ENCODE data around the gene AIG1. TPM values are rescaled to one million over a fixed set of nuclear protein-coding genes. Genes with fewer than 3 reads are reported as not detected.
"Not testable (repeated sequence)": the region's sequence is repeated elsewhere in the genome, so short reads cannot be mapped to it uniquely, and the experiment has no call there.

Gene AIG1
- polyA plus RNA-seq, 5 donors, result 33.9 to 44.8 (median 38.2) TPM

GRCh38 chr6:143264986-143265764, 204.5 kb downstream of the AIG1 start:
- DNase-seq, result no peak

DNA sequence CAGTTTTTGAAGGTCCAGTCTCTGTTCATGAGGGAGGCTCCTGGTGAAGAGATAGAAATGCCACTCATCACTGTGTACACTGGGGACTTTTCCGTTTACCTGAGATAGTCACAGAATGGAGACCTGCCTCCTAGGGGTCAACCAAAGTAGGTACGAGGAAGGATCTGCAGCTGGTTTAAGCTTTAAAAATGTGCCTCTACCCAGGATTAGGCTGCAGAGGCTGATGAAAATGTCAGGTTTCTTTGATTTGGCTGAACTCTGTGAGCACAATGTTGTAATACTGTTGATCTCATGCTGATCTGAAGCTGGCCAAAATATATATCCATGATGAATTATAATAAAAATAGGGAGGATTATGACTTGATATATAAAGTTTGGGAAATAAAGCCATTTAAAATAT, 207.1 kb downstream of the AIG1 start:
- DNase-seq, result no peak

DNA sequence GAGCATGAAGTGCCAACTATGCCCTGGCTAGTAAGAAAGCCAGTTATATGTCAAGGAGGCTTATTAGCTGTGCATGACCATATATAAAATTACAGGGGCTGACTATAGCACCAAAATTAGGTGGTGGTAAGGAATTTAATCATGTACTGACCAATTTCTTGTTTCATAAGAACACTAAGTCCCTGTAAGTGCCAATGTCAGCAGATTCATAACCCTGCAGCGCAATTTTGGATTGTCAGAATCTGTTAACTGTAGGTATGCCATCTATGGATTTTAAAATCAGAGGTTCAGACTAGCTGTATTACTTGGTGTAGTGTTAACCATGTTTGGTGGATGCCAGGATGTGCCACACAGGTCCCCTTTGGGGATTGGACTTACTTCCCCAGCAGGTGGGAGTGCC, 207.8 kb downstream of the AIG1 start:
- DNase-seq, result no peak

GRCh38 chr6:143270026-143270425, 209.3 kb downstream of the AIG1 start:
- DNase-seq, result no peak

GRCh38 chr6:143271024-143271423, 210.3 kb downstream of the AIG1 start:
- peak; percentile 62 to 66 for DNase-seq

DNA sequence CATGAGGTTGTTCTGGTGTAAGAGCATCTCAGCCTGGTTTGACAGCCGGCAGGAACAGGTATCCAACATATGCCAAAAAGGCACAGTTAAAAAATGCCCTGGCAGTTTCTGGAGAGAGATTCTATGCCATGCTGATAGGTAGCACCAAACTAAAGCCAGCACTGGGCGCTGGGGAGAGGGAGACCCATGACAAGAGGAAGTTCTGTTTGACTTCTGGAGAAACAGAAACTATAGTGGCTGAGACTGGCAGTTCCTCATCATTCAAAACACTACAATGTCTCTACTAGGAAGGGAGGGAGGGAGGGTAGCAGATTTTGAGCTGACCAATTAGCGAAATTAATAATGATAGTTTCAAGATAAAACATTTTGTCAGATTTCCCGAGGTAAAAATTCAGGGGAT, 215.7 kb downstream of the AIG1 start:
- no peak for DNase-seq

GRCh38 chr6:143279385-143279784, 218.7 kb downstream of the AIG1 start:
- no peak for DNase-seq

- no peak for DNase-seq
These were observed 223.4 kb downstream of the AIG1 start for GRCh38 chr6:143283887-143284645.

GRCh38 chr6:143286251-143286795, 225.6 kb downstream of the AIG1 start:
- no peak for DNase-seq

- no peak for DNase-seq
These were observed 228.2 kb downstream of the AIG1 start for GRCh38 chr6:143288923-143289322.

- no peak for DNase-seq
These were observed 229.5 kb downstream of the AIG1 start for GRCh38 chr6:143290206-143290605.

DNA sequence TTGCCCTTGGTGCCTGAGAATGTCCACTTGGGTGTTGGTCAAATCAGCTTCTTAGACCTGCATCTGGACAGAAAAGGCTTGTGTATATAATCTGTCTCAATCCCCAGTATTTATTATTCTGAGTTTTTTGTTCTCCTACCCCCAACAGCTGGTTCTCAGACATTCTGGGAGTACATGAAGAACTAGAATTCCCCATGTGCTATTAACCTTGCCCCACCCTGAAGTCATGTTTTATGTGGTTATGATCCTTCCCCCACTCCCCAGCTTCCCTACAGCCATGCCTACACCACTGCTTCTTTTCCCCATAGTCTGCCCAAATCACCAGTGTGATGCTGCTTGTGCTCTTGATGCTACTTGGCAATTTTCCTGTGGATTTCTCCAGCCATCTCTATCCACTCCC, 232.8 kb downstream of the AIG1 start:
- DNase-seq, result no peak

GRCh38 chr6:143294265-143294860, 233.7 kb downstream of the AIG1 start:
- DNase-seq, result no peak

GRCh38 chr6:143295932-143296331, 235.2 kb downstream of the AIG1 start:
- no peak for DNase-seq

DNA sequence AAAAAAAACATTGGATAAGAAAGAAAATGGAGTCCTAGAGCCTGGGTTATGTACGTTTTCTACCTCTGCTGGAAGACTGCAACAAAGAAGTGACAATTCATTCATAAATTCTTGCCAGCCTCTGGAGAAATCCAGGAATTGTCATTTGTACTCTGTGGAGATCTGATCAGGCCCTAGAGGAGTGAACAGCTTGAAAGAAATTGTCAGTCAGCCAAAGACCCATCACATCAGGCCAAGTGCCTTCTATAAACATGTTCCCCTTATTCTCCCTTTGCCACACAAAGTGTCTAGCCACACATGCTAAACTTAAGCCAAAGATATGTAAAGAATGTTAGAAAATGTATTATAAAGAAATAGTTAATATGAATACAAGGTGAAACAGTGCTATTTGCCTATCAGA, 237.4 kb downstream of the AIG1 start:
- no peak for DNase-seq

- DNase-seq, result no peak
These were observed 238.8 kb downstream of the AIG1 start for GRCh38 chr6:143299253-143300166.

DNA sequence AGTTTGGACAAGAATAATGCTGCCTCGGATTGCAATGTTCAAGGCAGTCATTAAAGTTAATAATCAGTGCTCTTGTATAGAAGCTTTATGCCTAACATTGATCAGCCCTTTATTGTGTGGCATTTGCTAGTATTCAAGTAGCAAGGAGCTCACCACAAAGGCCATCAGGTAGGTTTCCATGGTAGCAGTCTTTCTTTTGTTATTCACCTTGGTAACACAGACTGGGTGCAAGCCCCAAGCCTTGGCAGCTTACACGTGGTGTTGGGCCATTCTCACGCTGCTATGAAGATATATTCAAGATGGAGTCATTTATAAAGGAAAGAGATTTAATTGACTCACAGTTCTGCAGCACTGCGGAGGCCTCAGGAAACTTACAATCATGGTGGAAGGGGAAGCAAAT, 240.5 kb downstream of the AIG1 start:
- no peak for DNase-seq

DNA sequence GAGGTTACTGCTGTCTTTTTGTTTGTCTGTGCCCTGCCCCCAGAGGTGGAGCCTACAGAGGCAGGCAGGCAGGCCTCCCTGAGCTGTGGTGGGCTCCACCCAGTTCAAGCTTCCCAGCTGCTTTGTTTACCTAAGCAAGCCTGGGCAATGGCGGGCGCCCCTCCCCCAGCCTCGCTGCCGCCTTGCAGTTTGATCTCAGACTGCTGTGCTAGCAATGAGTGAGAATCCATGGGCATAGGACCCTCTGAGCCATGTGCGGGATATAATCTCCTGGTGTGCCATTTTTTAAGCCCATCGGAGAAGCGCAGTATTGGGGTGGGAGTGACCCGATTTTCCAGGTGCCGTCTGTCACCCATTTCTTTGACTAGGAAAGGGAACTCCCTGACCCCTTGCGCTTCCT, 247.1 kb downstream of the AIG1 start:
- not testable (repeated sequence) for DNase-seq

DNA sequence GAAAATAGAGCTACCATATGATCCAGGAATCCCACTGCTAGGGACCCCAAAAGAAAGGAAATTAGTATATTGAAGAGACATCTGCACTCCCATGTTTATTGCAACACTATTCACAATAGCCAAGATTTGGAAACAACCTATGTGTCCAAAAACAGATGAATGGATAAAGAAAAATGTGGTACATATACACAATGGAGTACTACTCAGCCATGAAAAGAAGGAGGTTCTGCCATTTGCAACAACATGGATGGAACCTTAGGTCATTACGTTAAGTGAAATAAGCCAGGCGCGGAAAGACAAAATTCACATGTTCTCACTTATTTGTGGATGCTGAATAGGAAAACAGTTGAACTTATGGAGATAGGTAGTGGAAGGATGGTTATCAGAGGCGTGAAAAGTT, 252.5 kb downstream of the AIG1 start:
- no peak for DNase-seq

DNA sequence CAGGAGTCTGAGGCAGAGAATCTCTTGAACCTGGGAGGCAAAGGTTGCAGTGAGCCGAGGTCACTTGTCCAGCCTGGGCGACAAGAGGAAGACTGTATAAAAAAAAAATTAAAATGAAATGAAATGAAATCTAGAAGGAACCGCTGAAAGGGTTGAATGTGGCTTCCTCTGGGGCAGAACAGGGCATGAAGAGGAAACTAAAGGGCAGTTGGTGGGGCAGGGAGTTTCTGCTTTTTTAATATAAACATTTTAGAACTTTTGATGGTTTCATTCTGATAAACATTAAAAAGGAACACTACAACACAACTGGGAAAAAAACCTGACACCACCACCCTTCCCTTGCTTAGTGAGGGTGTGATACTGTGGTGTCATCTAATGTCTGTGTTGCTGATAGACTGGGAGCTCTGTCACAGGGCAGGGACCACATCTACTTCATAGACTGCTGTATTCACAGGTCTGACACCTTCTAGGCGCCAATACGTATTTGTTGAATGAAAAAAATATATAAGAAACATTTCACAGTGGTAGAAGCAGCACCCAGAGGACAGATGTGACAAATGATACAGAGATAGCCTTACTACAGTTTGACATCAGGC, 260.9 kb downstream of the AIG1 start:
- no peak for DNase-seq

- no peak for DNase-seq
These were observed 261.7 kb downstream of the AIG1 start for GRCh38 chr6:143322386-143322785.
